HG03097 (cell line): Measurements from ENCODE around the gene SYTL3.
A peak's percentile ranks its signal among the peaks of the same experiment; 100 is the strongest.

Experiments
- ATAC-seq: cut with Tn5 transposase; IDR thresholded peaks from one replicate; pipeline ENCODE4 v1.9.1; 2021; ENCODE audit not compliant: unreplicated experiment, low FRiP score

SYTL3 gene

GRCh38 chr6:158715330-158716311 lies 65.8 kb downstream of the SYTL3 start:
- ATAC-seq: peak; percentile 42

GRCh38 chr6:158717341-158718330 lies 67.8 kb downstream of the SYTL3 start:
- ATAC-seq: peak; percentile 51

- ATAC-seq: no peak
Measured at GRCh38 chr6:158718461-158719046, 68.7 kb downstream of the SYTL3 start.

- no peak for ATAC-seq
Measured at GRCh38 chr6:158722176-158722729, 72.4 kb downstream of the SYTL3 start.

- no peak for ATAC-seq
Measured at GRCh38 chr6:158725704-158726103, 75.8 kb downstream of the SYTL3 start.

- no peak for ATAC-seq
Measured at GRCh38 chr6:158729906-158730540, 80.2 kb downstream of the SYTL3 start.

GRCh38 chr6:158730541-158730907 lies 80.7 kb downstream of the SYTL3 start:
- ATAC-seq: no peak

GRCh38 chr6:158735009-158735408 lies 85.2 kb downstream of the SYTL3 start:
- ATAC-seq: no peak

GRCh38 chr6:158737082-158737709 lies 87.3 kb downstream of the SYTL3 start:
- no peak for ATAC-seq

- no peak for ATAC-seq
Measured at GRCh38 chr6:158737710-158738615, 88.1 kb downstream of the SYTL3 start.

GRCh38 chr6:158739673-158740072 lies 89.8 kb downstream of the SYTL3 start:
- ATAC-seq: no peak

GRCh38 chr6:158743033-158743651 lies 93.3 kb downstream of the SYTL3 start:
- ATAC-seq: no peak

- no peak for ATAC-seq
Measured at GRCh38 chr6:158744986-158745430, 95.2 kb downstream of the SYTL3 start.

- no peak for ATAC-seq
Measured at GRCh38 chr6:158751224-158751623, 101.4 kb downstream of the SYTL3 start.

GRCh38 chr6:158751921-158752320 lies 102.1 kb downstream of the SYTL3 start:
- ATAC-seq: no peak

GRCh38 chr6:158752613-158753012 lies 102.8 kb downstream of the SYTL3 start:
- ATAC-seq: no peak

GRCh38 chr6:158753811-158754210 lies 104.0 kb downstream of the SYTL3 start:
- no peak for ATAC-seq

GRCh38 chr6:158754738-158755137 lies 104.9 kb downstream of the SYTL3 start:
- no peak for ATAC-seq
